Endodermal cell (in vitro differentiated cells): ENCODE data around the gene CLIC1. TPM values are rescaled to one million over a fixed set of nuclear protein-coding genes. Genes with fewer than 3 reads are reported as not detected.

Experiments used
- DNase-seq: peaks from one replicate; pipeline ENCODE4 v3.0.0-alpha.2; 2017
- H3K27ac ChIP-seq: 2 replicates; pipeline ENCODE4 v1.5.1; 2013; ENCODE audit warnings: mild to moderate bottlenecking, low read depth, low read length, moderate library complexity
- H3K27me3 ChIP-seq: 2 replicates; pipeline ENCODE4 v1.6.1; 2013; ENCODE audit warnings: mild to moderate bottlenecking, low read length, moderate library complexity; ENCODE audit not compliant: insufficient read depth, control insufficient read depth, poor library complexity, severe bottlenecking
- H3K36me3 ChIP-seq: 2 replicates; pipeline ENCODE4 v1.7.0; 2013; ENCODE audit warnings: mild to moderate bottlenecking, low read length, moderate library complexity; ENCODE audit not compliant: control insufficient read depth, insufficient read depth
- H3K4me1 ChIP-seq: one replicate; pipeline ENCODE4 v1.7.0; 2013; ENCODE audit warnings: low read length; ENCODE audit not compliant: control insufficient read depth, insufficient read depth
- H3K4me3 ChIP-seq: 2 replicates; pipeline ENCODE4 v1.5.1; 2013; ENCODE audit warnings: mild to moderate bottlenecking, low read length, moderate library complexity
- H3K9ac ChIP-seq: 2 replicates; pipeline ENCODE4 v1.6.1; 2013; ENCODE audit warnings: mild to moderate bottlenecking, low read length, moderate library complexity; ENCODE audit not compliant: poor library complexity, severe bottlenecking; ENCODE audit errors: extremely low read depth
- H3K9me3 ChIP-seq: 2 replicates; pipeline ENCODE4 v1.6.1; 2013; ENCODE audit warnings: mild to moderate bottlenecking, low read length, moderate library complexity; ENCODE audit not compliant: control insufficient read depth
- H3K27ac Mint-ChIP-seq: 2 replicates; pipeline ENCODE4 v1.8.0; 2020; ENCODE audit warnings: mixed read lengths
- H3K27me3 Mint-ChIP-seq: 2 replicates; pipeline ENCODE4 v1.8.0; 2021; ENCODE audit warnings: mild to moderate bottlenecking, mixed read lengths; ENCODE audit not compliant: insufficient read depth
- H3K36me3 Mint-ChIP-seq: 2 replicates; pipeline ENCODE4 v1.8.0; 2020; ENCODE audit warnings: low read depth, mixed read lengths
- H3K4me1 Mint-ChIP-seq: 2 replicates; pipeline ENCODE4 v1.8.0; 2020; ENCODE audit warnings: mixed read lengths
- H3K4me3 Mint-ChIP-seq: 2 replicates; pipeline ENCODE4 v1.8.0; 2020; ENCODE audit warnings: mild to moderate bottlenecking, moderate library complexity, mixed read lengths
- H3K9me3 Mint-ChIP-seq: 2 replicates; pipeline ENCODE4 v1.8.0; 2020; ENCODE audit warnings: mild to moderate bottlenecking, mixed read lengths
- WGBS, 2 experiments: methylation state at CpG; one replicate each; pipeline versions ENCODE4 v1.1.5 to v1.1.7; 2013; ENCODE audit warnings: missing lambda C conversion rate in 2 of 2, mixed read lengths in 1 of 2; ENCODE audit not compliant: insufficient coverage in 1 of 2, insufficient read length in 1 of 2; 5-methylcytosine and 5-hydroxymethylcytosine counted together
- total RNA-seq, 2 donors: library from RNA; stranded (reverse); fragmentation: NEBNext Ultra II Directional in 1 of 2; extraction: Animal tissue kit (Norgen Biotek cat#: 25700) in 1 of 2; gene quantifications; 2 replicates in 1 of 2; 3 replicates in 1 of 2; pipeline ENCODE4 v1.2.1, GENCODE V29; 2021
- TF ChIP-seq, protein P1 (sequence below): fragments of 200-600 bp; sonication (generic); conservative IDR thresholded peaks from 2 replicates; pipeline ENCODE4 v1.5.0; 2021; ENCODE audit warnings: antibody characterized with exemption, mild to moderate bottlenecking

CLIC1 gene
- total RNA-seq, 2 donors from 2014 or later, result 289 to 380 TPM

DNA sequence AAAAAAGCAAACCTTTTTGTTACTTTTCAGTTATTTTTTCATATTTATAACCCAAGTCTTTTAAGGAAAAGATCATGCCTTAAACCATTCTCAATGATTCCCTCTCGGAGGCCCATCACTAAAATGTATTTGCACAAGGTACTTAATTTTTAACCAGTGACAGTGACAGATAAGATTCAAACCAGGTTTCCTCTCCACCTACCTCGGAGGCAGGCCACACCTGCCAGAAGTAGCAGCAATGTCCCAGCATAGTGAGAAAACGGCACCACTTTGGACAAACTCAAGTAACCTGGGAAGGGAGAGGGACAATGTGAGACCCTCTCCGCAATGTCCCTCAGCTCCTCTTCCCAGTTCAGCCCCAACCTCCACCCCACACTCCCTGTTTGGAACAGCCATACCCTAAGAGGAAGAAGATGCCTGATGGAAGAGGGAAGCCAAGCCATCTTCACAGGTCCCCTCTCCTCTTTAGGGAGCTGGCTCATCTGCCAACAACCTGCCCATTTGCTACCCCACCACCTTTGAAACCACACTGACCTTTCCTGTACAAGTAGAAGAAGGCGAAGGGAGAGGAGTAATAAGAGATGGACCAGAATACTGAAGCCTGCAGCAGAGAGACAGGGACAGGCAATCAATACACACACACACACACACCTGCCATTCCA, 35.5 kb downstream of the CLIC1 start:
- TF ChIP-seq, protein P1, sequence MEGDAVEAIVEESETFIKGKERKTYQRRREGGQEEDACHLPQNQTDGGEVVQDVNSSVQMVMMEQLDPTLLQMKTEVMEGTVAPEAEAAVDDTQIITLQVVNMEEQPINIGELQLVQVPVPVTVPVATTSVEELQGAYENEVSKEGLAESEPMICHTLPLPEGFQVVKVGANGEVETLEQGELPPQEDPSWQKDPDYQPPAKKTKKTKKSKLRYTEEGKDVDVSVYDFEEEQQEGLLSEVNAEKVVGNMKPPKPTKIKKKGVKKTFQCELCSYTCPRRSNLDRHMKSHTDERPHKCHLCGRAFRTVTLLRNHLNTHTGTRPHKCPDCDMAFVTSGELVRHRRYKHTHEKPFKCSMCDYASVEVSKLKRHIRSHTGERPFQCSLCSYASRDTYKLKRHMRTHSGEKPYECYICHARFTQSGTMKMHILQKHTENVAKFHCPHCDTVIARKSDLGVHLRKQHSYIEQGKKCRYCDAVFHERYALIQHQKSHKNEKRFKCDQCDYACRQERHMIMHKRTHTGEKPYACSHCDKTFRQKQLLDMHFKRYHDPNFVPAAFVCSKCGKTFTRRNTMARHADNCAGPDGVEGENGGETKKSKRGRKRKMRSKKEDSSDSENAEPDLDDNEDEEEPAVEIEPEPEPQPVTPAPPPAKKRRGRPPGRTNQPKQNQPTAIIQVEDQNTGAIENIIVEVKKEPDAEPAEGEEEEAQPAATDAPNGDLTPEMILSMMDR, result no peak
- Mint-ChIP-seq H3K27me3 (no peaks in the 10 kb centered on the region), H3K36me3 (peaks cover 38% of the 10 kb centered on the region), H3K9me3 (no peaks in the 10 kb centered on the region), H3K4me1 (peaks cover 17% of the 10 kb centered on the region), H3K27ac (no peak overlapping the region), H3K4me3 (peak overlapping the region; percentile 87)
- Histone ChIP-seq H3K4me3 (peak overlapping the region; percentile 97), H3K27ac (no peak overlapping the region), H3K9me3 (no peaks in the 10 kb centered on the region), H3K36me3 (peaks cover 34% of the 10 kb centered on the region), H3K4me1 (peaks cover 7% of the 10 kb centered on the region), H3K27me3 (no peaks in the 10 kb centered on the region), H3K9ac (no peak overlapping the region)
- WGBS, 2 experiments, result 89 to 93% methylated on average over 2 to 4 of the region's 5 CpGs
- no peak for DNase-seq

DNA sequence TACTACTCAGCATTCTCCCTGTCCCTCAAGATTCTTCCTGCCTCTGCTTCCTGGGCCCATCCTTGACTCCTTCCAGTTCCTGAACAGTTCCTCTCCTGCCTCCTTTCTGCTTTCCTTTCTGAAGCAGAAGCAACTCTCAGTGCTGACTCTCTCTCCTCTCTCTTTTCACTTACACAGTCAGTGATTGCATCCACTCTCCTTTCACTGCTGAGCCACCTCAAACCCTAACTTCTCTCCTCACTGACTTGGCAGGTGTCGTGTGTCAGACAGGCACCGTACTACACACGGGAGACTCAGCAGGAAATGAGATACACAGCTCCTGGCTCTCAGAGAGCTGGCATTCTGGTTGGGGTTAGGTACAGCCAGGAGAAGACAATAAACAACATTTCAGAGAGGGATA, 38.8 kb downstream of the CLIC1 start:
- Histone ChIP-seq H3K27me3 (no peaks in the 10 kb centered on the region), H3K27ac (no peak overlapping the region), H3K4me1 (peaks cover 7% of the 10 kb centered on the region), H3K36me3 (peaks cover 57% of the 10 kb centered on the region), H3K4me3 (no peak overlapping the region), H3K9me3 (no peaks in the 10 kb centered on the region), H3K9ac (no peak overlapping the region)
- DNase-seq, result no peak
- TF ChIP-seq, protein P1, result no peak
- H3K9me3 Mint-ChIP-seq, result no peaks in the 10 kb centered on the region
- no peak overlapping the region for H3K27ac Mint-ChIP-seq
- H3K27me3 Mint-ChIP-seq, result no peaks in the 10 kb centered on the region
- 90% methylated on average over 3 of the region's 3 CpGs; no CpG with 5 or more reads in 1 of the 2 experiments for WGBS, 2 experiments
- no peak overlapping the region for H3K4me3 Mint-ChIP-seq
- H3K4me1 Mint-ChIP-seq, result peaks cover 17% of the 10 kb centered on the region
- peaks cover 62% of the 10 kb centered on the region for H3K36me3 Mint-ChIP-seq

DNA sequence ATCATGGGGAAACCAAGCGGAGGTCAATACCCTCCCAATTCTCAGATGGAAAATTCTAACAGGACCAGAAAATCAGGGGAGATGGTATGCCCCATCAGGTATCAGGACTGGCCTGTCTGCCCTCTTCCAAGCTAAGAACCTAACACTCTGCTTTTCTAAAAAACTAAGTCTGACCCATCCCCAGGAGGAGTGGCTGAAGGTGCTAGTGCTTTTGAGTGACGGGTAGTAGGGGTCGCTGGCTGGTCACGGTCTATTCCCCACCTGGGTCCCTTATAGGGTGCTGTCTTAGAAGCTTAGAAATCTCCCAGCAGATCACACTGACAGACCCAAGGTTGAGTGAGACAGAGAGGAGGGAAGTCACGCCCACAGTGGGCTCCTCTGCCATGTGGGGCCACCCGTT, 42.8 kb downstream of the CLIC1 start:
- H3K27me3 Mint-ChIP-seq, result no peaks in the 10 kb centered on the region
- H3K27me3 ChIP-seq, result no peaks in the 10 kb centered on the region
- peaks cover 65% of the 10 kb centered on the region for H3K36me3 ChIP-seq
- H3K9me3 Mint-ChIP-seq, result no peaks in the 10 kb centered on the region
- 92 to 100% methylated on average over 1 to 6 of the region's 6 CpGs for WGBS, 2 experiments
- no peak for DNase-seq
- peaks cover 65% of the 10 kb centered on the region for H3K36me3 Mint-ChIP-seq
- no peaks in the 10 kb centered on the region for H3K9me3 ChIP-seq
- peaks cover 7% of the 10 kb centered on the region for H3K4me1 ChIP-seq
- peaks cover 9% of the 10 kb centered on the region for H3K4me1 Mint-ChIP-seq
- TF ChIP-seq, protein P1, result no peak
- no peak overlapping the region for H3K4me3 Mint-ChIP-seq
- no peak overlapping the region for H3K27ac Mint-ChIP-seq
- no peak overlapping the region for H3K27ac ChIP-seq
- H3K4me3 ChIP-seq, result no peak overlapping the region
- no peak overlapping the region for H3K9ac ChIP-seq
